ENCODE measurements around the gene WWC2. TPM values are rescaled to one million over a fixed set of nuclear protein-coding genes. Genes with fewer than 3 reads are reported as not detected.

The WWC2 gene
- total and polyA plus RNA-seq, 10 donors = 1.4 to 32.0 (median 19.3) TPM

DNA sequence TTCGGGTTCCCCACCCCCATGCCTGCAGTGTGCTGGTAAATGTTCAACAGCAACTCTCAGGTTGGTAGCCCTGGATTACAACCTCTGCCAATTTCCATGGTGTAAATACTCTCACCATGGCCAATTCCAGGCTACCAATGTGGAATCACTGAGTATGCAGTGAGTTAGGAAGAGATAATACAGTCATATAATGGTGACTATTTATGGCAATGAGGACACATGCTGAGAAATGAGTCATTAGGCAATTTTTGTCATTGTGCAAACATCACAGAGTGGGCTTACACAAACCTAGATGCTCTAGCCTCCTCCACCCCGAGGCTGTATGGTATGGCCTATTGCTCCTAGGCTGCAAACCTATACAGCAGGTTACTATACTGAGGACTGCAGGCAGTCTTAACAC is 227.8 kb downstream of the WWC2 start:
- no peak for DNase-seq
- intact Hi-C loops (cut with DNase I; ENCODE audit: low total_unique reads) = no loop called here
- H3K4me3 ChIP-seq = no peak overlapping the region
- H3K27me3 ChIP-seq (replicated peaks in 1 of 7) = no peaks in the 10 kb centered on the region
- TF ChIP-seq, protein P1, sequence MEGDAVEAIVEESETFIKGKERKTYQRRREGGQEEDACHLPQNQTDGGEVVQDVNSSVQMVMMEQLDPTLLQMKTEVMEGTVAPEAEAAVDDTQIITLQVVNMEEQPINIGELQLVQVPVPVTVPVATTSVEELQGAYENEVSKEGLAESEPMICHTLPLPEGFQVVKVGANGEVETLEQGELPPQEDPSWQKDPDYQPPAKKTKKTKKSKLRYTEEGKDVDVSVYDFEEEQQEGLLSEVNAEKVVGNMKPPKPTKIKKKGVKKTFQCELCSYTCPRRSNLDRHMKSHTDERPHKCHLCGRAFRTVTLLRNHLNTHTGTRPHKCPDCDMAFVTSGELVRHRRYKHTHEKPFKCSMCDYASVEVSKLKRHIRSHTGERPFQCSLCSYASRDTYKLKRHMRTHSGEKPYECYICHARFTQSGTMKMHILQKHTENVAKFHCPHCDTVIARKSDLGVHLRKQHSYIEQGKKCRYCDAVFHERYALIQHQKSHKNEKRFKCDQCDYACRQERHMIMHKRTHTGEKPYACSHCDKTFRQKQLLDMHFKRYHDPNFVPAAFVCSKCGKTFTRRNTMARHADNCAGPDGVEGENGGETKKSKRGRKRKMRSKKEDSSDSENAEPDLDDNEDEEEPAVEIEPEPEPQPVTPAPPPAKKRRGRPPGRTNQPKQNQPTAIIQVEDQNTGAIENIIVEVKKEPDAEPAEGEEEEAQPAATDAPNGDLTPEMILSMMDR (IDR thresholded peaks at IDR 0.05 in 8 of 11, conservative IDR thresholded peaks at IDR 0.05 in 3 of 11) = no peak
- TF ChIP-seq POLR2A (IDR thresholded peaks at IDR 0.05) (no peak), POLR2AphosphoS5 (IDR thresholded peaks at IDR 0.05) (no peak)
- no peaks in the 10 kb centered on the region for H3K36me3 ChIP-seq
- 37 to 82% (median 75%) methylated on average over 2 of the region's 2 CpGs for WGBS, 5 donors
- H3K9me3 ChIP-seq = peaks cover 0 to 12% (median 0%) of the 10 kb centered on the region in 8 donors
- H3K4me1 ChIP-seq = no peaks in the 10 kb centered on the region
- no peak overlapping the region for H3K27ac ChIP-seq

- DNase-seq = peak; percentile 37
Observed at GRCh38 chr4:183327827-183328226, 228.8 kb downstream of the WWC2 start.

GRCh38 chr4:183328832-183329231 is 229.8 kb downstream of the WWC2 start:
- no peak for DNase-seq
- H3K27me3 ChIP-seq (replicated peaks in 1 of 7) = peaks cover 0 to 7% (median 0%) of the 10 kb centered on the region in 7 donors
- intact Hi-C loops (cut with DNase I; ENCODE audit: low total_unique reads) = no loop called here
- H3K4me3 ChIP-seq = no peak overlapping the region
- H3K4me1 ChIP-seq = no peaks in the 10 kb centered on the region
- 61 to 75% (median 68%) methylated on average over 7 of the region's 7 CpGs for WGBS, 5 donors
- TF ChIP-seq, protein P1 (IDR thresholded peaks at IDR 0.05 in 8 of 11, conservative IDR thresholded peaks at IDR 0.05 in 3 of 11) = no peak
- TF ChIP-seq POLR2AphosphoS5 (IDR thresholded peaks at IDR 0.05) (no peak), POLR2A (IDR thresholded peaks at IDR 0.05) (no peak)
- no peaks in the 10 kb centered on the region for H3K36me3 ChIP-seq
- H3K27ac ChIP-seq = no peak overlapping the region
- H3K9me3 ChIP-seq = peaks cover 0 to 12% (median 0%) of the 10 kb centered on the region in 8 donors

More at GRCh38 chr4:183327827-183328226, 228.8 kb downstream of the WWC2 start:
- intact Hi-C loops (cut with DNase I; ENCODE audit: low total_unique reads) = no loop called here
- no peak overlapping the region for H3K4me3 ChIP-seq
- peaks cover 0 to 2% (median 0%) of the 10 kb centered on the region in 7 donors for H3K27me3 ChIP-seq (replicated peaks in 1 of 7)
- 84 to 98% (median 94%) methylated on average over 5 to 7 of the region's 7 CpGs for WGBS, 5 donors
- H3K36me3 ChIP-seq = no peaks in the 10 kb centered on the region
- H3K9me3 ChIP-seq = peaks cover 0 to 12% (median 0%) of the 10 kb centered on the region in 8 donors
- H3K27ac ChIP-seq = no peak overlapping the region
- no peak for TF ChIP-seq POLR2A (IDR thresholded peaks at IDR 0.05)
- no peak for TF ChIP-seq POLR2AphosphoS5 (IDR thresholded peaks at IDR 0.05)
- H3K4me1 ChIP-seq = no peaks in the 10 kb centered on the region

DNA sequence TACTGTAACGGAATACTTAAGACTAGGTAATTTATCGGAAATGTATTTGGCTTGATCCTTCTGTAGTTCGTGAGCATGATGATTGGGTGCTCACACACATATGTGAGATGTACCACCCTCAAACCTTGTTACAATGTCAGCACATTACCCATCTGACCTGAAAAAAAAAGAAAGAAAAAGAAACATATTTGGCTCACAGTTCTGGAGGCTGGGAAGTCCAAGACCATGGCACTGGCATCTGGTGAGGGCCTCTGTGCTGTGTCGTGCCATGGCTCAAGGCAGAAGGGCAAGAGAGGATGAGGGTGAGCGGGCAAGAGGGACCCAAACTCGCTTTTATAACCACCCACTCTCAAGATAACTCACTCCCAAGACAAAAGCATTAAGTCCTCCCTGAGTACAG is 230.2 kb downstream of the WWC2 start:
- Histone ChIP-seq H3K36me3 (no peaks in the 10 kb centered on the region), H3K4me1 (no peaks in the 10 kb centered on the region), H3K9me3 (peaks cover 0 to 12% (median 0%) of the 10 kb centered on the region in 8 donors), H3K27ac (no peak overlapping the region), H3K27me3 (replicated peaks in 1 of 7) (peaks cover 0 to 7% (median 0%) of the 10 kb centered on the region in 7 donors), H3K4me3 (no peak overlapping the region)
- intact Hi-C loops (cut with DNase I; ENCODE audit: low total_unique reads) = no loop called here
- 82 to 95% (median 84%) methylated on average over 6 of the region's 6 CpGs for WGBS, 5 donors
- TF ChIP-seq POLR2A (IDR thresholded peaks at IDR 0.05) = no peak
- no peak for TF ChIP-seq POLR2AphosphoS5 (IDR thresholded peaks at IDR 0.05)
- TF ChIP-seq, protein P1 (IDR thresholded peaks at IDR 0.05 in 8 of 11, conservative IDR thresholded peaks at IDR 0.05 in 3 of 11) = no peak
- DNase-seq = peak; percentile 35
